ENCODE results near the gene SDC3. TPM values are rescaled to one million over a fixed set of nuclear protein-coding genes. Genes with fewer than 3 reads are reported as not detected.

The SDC3 gene
- total and polyA plus RNA-seq, 2 of the 8 experiments (the other 6 are each of a cell fraction or from before 2014, with no cell fraction given), result 7.0 to 27.0 TPM

DNA sequence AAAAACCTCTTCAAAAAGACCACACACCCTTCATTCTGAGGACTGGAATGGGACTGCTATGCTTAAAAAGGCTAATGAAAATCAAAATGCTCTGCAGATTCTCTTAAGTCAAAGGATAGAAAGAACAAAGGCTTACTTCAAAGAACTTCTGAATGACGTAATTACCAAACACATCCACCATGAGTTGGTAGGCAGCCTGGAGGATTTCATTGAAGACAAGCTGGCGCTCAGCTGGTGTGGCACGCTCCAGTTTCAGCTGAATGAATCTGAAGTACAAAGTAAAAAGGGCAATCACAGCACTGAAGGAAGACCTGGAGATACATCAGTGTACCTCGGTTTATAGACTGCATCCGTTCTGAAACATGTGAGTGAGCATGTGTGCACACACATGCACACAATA, 43.5 kb upstream of the SDC3 start:
- Histone ChIP-seq H3K79me1 (ENCODE audit: low read depth, low read length) (no peaks in the 10 kb centered on the region), H3K36me3 (ENCODE audit: control insufficient read depth in 2 of 4, insufficient read depth in 4 of 4, low read length in 3 of 4) (peaks cover 29 to 87% (median 68%) of the 10 kb centered on the region in 4 experiments), H2AK5ac (ENCODE audit: low read depth, low read length) (no peak overlapping the region), H3K18ac (ENCODE audit: extremely low read depth, low read length) (no peak overlapping the region), H3K27me3 (replicated peaks in 1 of 4; ENCODE audit: control insufficient read depth in 3 of 4, extremely low read depth in 1 of 4, insufficient read depth in 3 of 4, low read length in 3 of 4) (no peaks in the 10 kb centered on the region), H2BK15ac (ENCODE audit: low read length) (no peak overlapping the region), H3K23ac (ENCODE audit: insufficient read length) (no peak overlapping the region), H2AFZ (ENCODE audit: low read length) (no peak overlapping the region), H2BK120ac (replicated peaks; ENCODE audit: low read depth, low read length) (no peak overlapping the region), H3K9me3 (ENCODE audit: insufficient read depth in 2 of 2, low read depth in 1 of 2, low read length in 1 of 2) (no peaks in the 10 kb centered on the region), H3K4me2 (ENCODE audit: insufficient read depth in 1 of 2, low read depth in 2 of 2, low read length in 2 of 2) (no peak overlapping the region), H4K91ac (replicated peaks; ENCODE audit: insufficient read length, low read length) (no peak overlapping the region), H4K5ac (ENCODE audit: insufficient read length, low read depth, low read length) (no peak overlapping the region), H2BK12ac (ENCODE audit: low read depth, low read length) (no peak overlapping the region), H3K14ac (ENCODE audit: insufficient read length) (no peak overlapping the region), H2BK20ac (ENCODE audit: low read length) (no peak overlapping the region), H3K4me3 (ENCODE audit: extremely low read depth in 1 of 4, insufficient read depth in 2 of 4, low read depth in 3 of 4, low read length in 4 of 4) (no peak overlapping the region), H3K9ac (replicated peaks in 1 of 4; ENCODE audit: extremely low read depth in 1 of 4, low read depth in 3 of 4, low read length in 3 of 4) (no peak overlapping the region), H4K20me1 (replicated peaks in 1 of 2; ENCODE audit: control insufficient read depth in 1 of 2, insufficient read depth in 2 of 2, low read length in 2 of 2) (peaks cover 4 to 8% of the 10 kb centered on the region in 2 experiments), H3K27ac (ENCODE audit: low read depth, low read length) (no peak overlapping the region), H4K8ac (ENCODE audit: extremely low read depth, insufficient read depth, low read length) (no peak overlapping the region), H3K56ac (replicated peaks; ENCODE audit: insufficient read length, low read depth, low read length) (no peak overlapping the region), H2BK5ac (ENCODE audit: low read depth, low read length) (no peak overlapping the region), H3K23me2 (ENCODE audit: low read depth, low read length) (no peaks in the 10 kb centered on the region), H3K4me1 (replicated peaks in 1 of 4; ENCODE audit: control insufficient read depth in 3 of 4, insufficient read depth in 4 of 4, low read length in 3 of 4) (no peaks in the 10 kb centered on the region), H3K4ac (replicated peaks; ENCODE audit: insufficient read length, low read depth, low read length) (no peak overlapping the region), H3K79me2 (ENCODE audit: control insufficient read depth in 1 of 2, insufficient read depth in 2 of 2, low read length in 2 of 2) (peaks cover 0 to 16% of the 10 kb centered on the region in 2 experiments; a peak in 1 of 4 replicates)
- 87% methylated on average over 5 of the region's 5 CpGs; no CpG with 5 or more reads in 1 of the 2 experiments for WGBS, 2 experiments (ENCODE audit: extremely low coverage in 1 of 2, insufficient coverage in 1 of 2, insufficient read length in 1 of 2, insufficient replicate concordance in 2 of 2, low coverage in 1 of 2, low lambda C conversion rate in 2 of 2, missing lambda C conversion rate in 1 of 2)
- ChIA-PET POLR2A (ENCODE audit: partially characterized antibody) (interaction anchor here (0.8 to 1.5 kb wide), 3 partner anchors 9 to 396 kb away, joined by 3 to 5 read pairs (median 3); no protein-coding TSS in a partner anchor), CTCF (ENCODE audit: partially characterized antibody) (no interaction called here)
- DNase-seq (ENCODE audit: low read depth in 1 of 2, low spot score in 2 of 2) (no peak), FAIRE-seq (no peak)
- no peak for TF ChIP-seq ATF3 (IDR thresholded peaks at IDR 0.05; ENCODE audit: insufficient read depth, low read depth, low read length)
- no peak for TF ChIP-seq KDM5A (IDR thresholded peaks at IDR 0.05; ENCODE audit: low read length)
- TF ChIP-seq JUND (IDR thresholded peaks at IDR 0.05; ENCODE audit: low read length), result no peak
- TF ChIP-seq JUN (IDR thresholded peaks at IDR 0.05; ENCODE audit: low read depth, low read length), result no peak
- no peak for TF ChIP-seq EZH2 (IDR thresholded peaks at IDR 0.05; ENCODE audit: low read depth, low read length, severe bottlenecking)
- TF ChIP-seq SP4 (IDR thresholded peaks at IDR 0.05; ENCODE audit: low read length), result no peak
- TF ChIP-seq SIX5 (IDR thresholded peaks at IDR 0.05; ENCODE audit: low read depth, low read length), result no peak
- no peak for TF ChIP-seq TAF1 (IDR thresholded peaks at IDR 0.05; ENCODE audit: low read depth, low read length)
- no peak for TF ChIP-seq BACH1 (IDR thresholded peaks at IDR 0.05; ENCODE audit: low read length)
- TF ChIP-seq CTCF (IDR thresholded peaks at IDR 0.05; ENCODE audit: control extremely low read depth in 1 of 3, insufficient read depth in 1 of 3, low read depth in 1 of 3, low read length in 3 of 3), result no peak
- no peak for TF ChIP-seq SP1 (IDR thresholded peaks at IDR 0.05; ENCODE audit: low read depth, low read length)
- TF ChIP-seq NRF1 (IDR thresholded peaks at IDR 0.05; ENCODE audit: low read depth, low read length), result no peak
- no peak for TF ChIP-seq EGR1 (IDR thresholded peaks at IDR 0.05; ENCODE audit: borderline replicate concordance, low read depth, low read length)
